ENCODE results near the gene RND2. TPM values are rescaled to one million over a fixed set of nuclear protein-coding genes. Genes with fewer than 3 reads are reported as not detected.
"Not testable (repeated sequence)": the region's sequence is repeated elsewhere in the genome, so short reads cannot be mapped to it uniquely, and the experiment has no call there.

The RND2 gene
- total RNA-seq, 1 experiment from 2014 or later = 5.5 TPM

DNA sequence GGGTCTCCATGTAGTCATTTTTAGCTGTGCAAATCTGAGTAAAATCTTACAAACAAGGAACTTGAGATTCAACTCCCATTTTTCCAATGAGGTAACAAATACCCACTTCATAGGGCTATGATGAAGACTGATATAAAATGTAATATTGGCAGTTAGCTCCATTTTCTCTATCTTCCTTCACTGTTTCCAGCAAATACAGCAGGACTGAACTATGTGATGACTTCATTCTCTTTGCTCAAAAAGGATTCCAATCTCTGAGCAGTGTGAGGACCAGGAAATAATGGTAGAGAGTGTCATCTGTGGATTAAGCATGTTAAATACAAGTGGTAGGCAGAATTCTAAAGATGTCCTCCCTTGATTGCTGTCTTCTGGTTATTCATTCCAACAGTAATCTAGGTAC, 18.3 kb downstream of the RND2 start:
- no peaks in the 10 kb centered on the region for H3K27me3 ChIP-seq (replicated peaks; ENCODE audit: insufficient read depth, low read depth, low read length, poor library complexity)
- H3K4me3 ChIP-seq (ENCODE audit: low read depth, low read length, poor library complexity, severe bottlenecking) = no peak overlapping the region
- no peak for DNase-seq (ENCODE audit: low spot score)
- no peak overlapping the region for H3K27ac ChIP-seq (ENCODE audit: low read depth, low read length, poor library complexity, severe bottlenecking)
- no peaks in the 10 kb centered on the region for H3K4me1 ChIP-seq (ENCODE audit: insufficient read depth, low read length, poor library complexity, severe bottlenecking)
- no peaks in the 10 kb centered on the region for H3K36me3 ChIP-seq (ENCODE audit: insufficient read depth, low read length, poor library complexity, severe bottlenecking)
- no TSS peak for BruUV-seq (replicated peaks)
- ChIA-PET CTCF (no interaction called here), POLR2A (ENCODE audit: low non-redundant PET) (no interaction called here)
- TF ChIP-seq EZH2 (IDR thresholded peaks at IDR 0.05; ENCODE audit: borderline replicate concordance, low read depth, low read length, poor library complexity, severe bottlenecking) = no peak
- TF ChIP-seq, protein P1, sequence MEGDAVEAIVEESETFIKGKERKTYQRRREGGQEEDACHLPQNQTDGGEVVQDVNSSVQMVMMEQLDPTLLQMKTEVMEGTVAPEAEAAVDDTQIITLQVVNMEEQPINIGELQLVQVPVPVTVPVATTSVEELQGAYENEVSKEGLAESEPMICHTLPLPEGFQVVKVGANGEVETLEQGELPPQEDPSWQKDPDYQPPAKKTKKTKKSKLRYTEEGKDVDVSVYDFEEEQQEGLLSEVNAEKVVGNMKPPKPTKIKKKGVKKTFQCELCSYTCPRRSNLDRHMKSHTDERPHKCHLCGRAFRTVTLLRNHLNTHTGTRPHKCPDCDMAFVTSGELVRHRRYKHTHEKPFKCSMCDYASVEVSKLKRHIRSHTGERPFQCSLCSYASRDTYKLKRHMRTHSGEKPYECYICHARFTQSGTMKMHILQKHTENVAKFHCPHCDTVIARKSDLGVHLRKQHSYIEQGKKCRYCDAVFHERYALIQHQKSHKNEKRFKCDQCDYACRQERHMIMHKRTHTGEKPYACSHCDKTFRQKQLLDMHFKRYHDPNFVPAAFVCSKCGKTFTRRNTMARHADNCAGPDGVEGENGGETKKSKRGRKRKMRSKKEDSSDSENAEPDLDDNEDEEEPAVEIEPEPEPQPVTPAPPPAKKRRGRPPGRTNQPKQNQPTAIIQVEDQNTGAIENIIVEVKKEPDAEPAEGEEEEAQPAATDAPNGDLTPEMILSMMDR (conservative IDR thresholded peaks at IDR 0.05; ENCODE audit: low read depth, low read length) = no peak
- no peaks in the 10 kb centered on the region for H3K9me3 ChIP-seq (ENCODE audit: low read depth, low read length, poor library complexity, severe bottlenecking)
- intact Hi-C loops (cut with micrococcal nuclease; ENCODE audit: unreplicated experiment) = no loop called here

DNA sequence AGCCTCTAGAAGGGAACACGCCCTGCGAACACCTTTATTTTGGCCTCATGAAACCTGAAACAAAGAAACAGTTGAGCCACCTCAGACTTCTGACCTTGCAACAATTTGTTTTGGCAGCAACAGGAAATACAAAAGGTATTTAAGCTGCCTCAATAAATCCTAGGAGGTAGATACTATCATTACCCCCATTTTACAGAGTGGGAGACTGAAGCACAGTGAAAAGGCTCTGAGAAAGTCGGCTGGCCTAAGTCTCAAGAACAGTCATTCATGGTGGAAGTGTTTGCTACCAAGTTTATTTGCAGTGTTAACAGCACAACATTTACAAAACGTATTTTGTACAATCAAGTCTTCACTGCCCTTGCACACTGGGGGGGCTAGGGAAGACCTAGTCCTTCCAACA, 19.0 kb downstream of the RND2 start:
- Histone ChIP-seq H3K27ac (ENCODE audit: low read depth, low read length, poor library complexity, severe bottlenecking) (no peak overlapping the region), H3K27me3 (replicated peaks; ENCODE audit: insufficient read depth, low read depth, low read length, poor library complexity) (no peaks in the 10 kb centered on the region), H3K36me3 (ENCODE audit: insufficient read depth, low read length, poor library complexity, severe bottlenecking) (no peaks in the 10 kb centered on the region), H3K4me1 (ENCODE audit: insufficient read depth, low read length, poor library complexity, severe bottlenecking) (no peaks in the 10 kb centered on the region), H3K4me3 (ENCODE audit: low read depth, low read length, poor library complexity, severe bottlenecking) (no peak overlapping the region), H3K9me3 (ENCODE audit: low read depth, low read length, poor library complexity, severe bottlenecking) (no peaks in the 10 kb centered on the region)
- ChIA-PET POLR2A (ENCODE audit: low non-redundant PET) (no interaction called here), CTCF (no interaction called here)
- intact Hi-C loops (cut with micrococcal nuclease; ENCODE audit: unreplicated experiment) = no loop called here
- TF ChIP-seq EZH2 (IDR thresholded peaks at IDR 0.05; ENCODE audit: borderline replicate concordance, low read depth, low read length, poor library complexity, severe bottlenecking) = no peak
- TF ChIP-seq, protein P1 (conservative IDR thresholded peaks at IDR 0.05; ENCODE audit: low read depth, low read length) = no peak
- no peak for DNase-seq (ENCODE audit: low spot score)
- BruUV-seq (replicated peaks) = no TSS peak

DNA sequence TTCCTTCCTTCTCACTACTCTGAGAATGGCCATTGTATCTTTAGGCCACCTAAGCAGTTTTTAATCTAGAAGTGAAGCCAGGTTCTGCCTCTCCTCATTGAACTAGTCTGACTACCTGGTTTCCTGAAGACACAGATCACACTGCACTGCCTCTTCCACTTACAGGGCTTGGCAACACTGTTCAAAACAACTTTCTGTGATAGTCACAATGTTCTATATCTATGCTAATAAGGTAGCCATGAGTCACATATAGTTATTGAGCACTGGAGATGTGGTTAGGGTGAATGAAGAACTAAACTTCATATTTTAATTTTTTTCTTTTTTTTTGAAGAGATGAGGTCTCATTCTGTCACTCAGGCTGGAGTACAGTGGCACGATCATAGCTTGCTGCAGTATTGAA, 26.9 kb downstream of the RND2 start:
- intact Hi-C loops (cut with micrococcal nuclease; ENCODE audit: unreplicated experiment) = no loop called here
- Histone ChIP-seq H3K27ac (ENCODE audit: low read depth, low read length, poor library complexity, severe bottlenecking) (no peak overlapping the region), H3K36me3 (ENCODE audit: insufficient read depth, low read length, poor library complexity, severe bottlenecking) (no peaks in the 10 kb centered on the region), H3K9me3 (ENCODE audit: low read depth, low read length, poor library complexity, severe bottlenecking) (no peaks in the 10 kb centered on the region), H3K27me3 (replicated peaks; ENCODE audit: insufficient read depth, low read depth, low read length, poor library complexity) (no peaks in the 10 kb centered on the region), H3K4me3 (ENCODE audit: low read depth, low read length, poor library complexity, severe bottlenecking) (no peak overlapping the region), H3K4me1 (ENCODE audit: insufficient read depth, low read length, poor library complexity, severe bottlenecking) (no peaks in the 10 kb centered on the region)
- POLR2A ChIA-PET (ENCODE audit: low non-redundant PET) = no interaction called here
- BruUV-seq (replicated peaks) = no TSS peak
- CTCF ChIA-PET = no interaction called here
- DNase-seq (ENCODE audit: low spot score) = no peak
- TF ChIP-seq EZH2 (IDR thresholded peaks at IDR 0.05; ENCODE audit: borderline replicate concordance, low read depth, low read length, poor library complexity, severe bottlenecking) = no peak
- TF ChIP-seq, protein P1 (conservative IDR thresholded peaks at IDR 0.05; ENCODE audit: low read depth, low read length) = no peak

DNA sequence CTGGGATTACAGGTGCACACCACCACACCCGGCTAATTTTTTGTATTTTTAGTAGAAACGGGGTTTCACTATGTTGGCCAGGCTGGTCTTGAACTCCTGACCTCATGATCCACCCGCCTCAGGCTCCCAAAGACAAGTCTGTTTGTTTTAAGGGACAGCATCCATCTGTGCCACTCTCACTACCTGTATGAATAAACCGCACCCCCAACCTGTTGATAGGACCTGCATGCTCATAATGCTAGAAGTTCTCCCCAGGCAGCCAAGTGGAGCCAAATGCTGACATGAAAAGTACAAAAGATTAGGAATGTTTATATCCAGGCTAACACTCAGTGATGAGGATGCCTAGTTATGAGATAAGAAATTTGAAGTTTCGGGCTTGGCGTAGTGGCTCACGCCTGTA, 28.0 kb downstream of the RND2 start:
- H3K27me3 ChIP-seq (replicated peaks; ENCODE audit: insufficient read depth, low read depth, low read length, poor library complexity); H3K27ac ChIP-seq (ENCODE audit: low read depth, low read length, poor library complexity, severe bottlenecking); BruUV-seq (replicated peaks); H3K4me3 ChIP-seq (ENCODE audit: low read depth, low read length, poor library complexity, severe bottlenecking); H3K4me1 ChIP-seq (ENCODE audit: insufficient read depth, low read length, poor library complexity, severe bottlenecking); POLR2A ChIA-PET (ENCODE audit: low non-redundant PET); H3K9me3 ChIP-seq (ENCODE audit: low read depth, low read length, poor library complexity, severe bottlenecking); H3K36me3 ChIP-seq (ENCODE audit: insufficient read depth, low read length, poor library complexity, severe bottlenecking); DNase-seq (ENCODE audit: low spot score); CTCF ChIA-PET; intact Hi-C loops (cut with micrococcal nuclease; ENCODE audit: unreplicated experiment): not testable (repeated sequence)
